ENCODE measurements around the gene FBXW11. TPM values are rescaled to one million over a fixed set of nuclear protein-coding genes. Genes with fewer than 3 reads are reported as not detected.
A peak's percentile ranks its signal among the peaks of the same experiment; 100 is the strongest.

FBXW11 gene
- total and polyA plus RNA-seq, 2 experiments from 2014 or later = 59.0 to 98.0 TPM

GRCh38 chr5:171848911-171849520 lies 157.4 kb downstream of the FBXW11 start:
- Histone ChIP-seq H3K4me3 (no peak overlapping the region), H3K36me3 (no peaks in the 10 kb centered on the region), H3K4me1 (ENCODE audit: low read depth) (peaks cover 10% of the 10 kb centered on the region), H3K9me3 (ENCODE audit: low read depth) (no peaks in the 10 kb centered on the region), H3K27me3 (no peaks in the 10 kb centered on the region), H3K27ac (peak overlapping the region; percentile 23)
- DNase-seq (ENCODE audit: low read depth in 1 of 2, low spot score in 1 of 2) = peak in 1 of 2 donors; percentile 20
- TF ChIP-seq CTCF (IDR thresholded peaks at IDR 0.05; ENCODE audit: low read depth, low read length) = peak; percentile 23

GRCh38 chr5:171848486-171848885 lies 158.0 kb downstream of the FBXW11 start:
- H3K27me3 ChIP-seq = no peaks in the 10 kb centered on the region
- TF ChIP-seq CTCF (IDR thresholded peaks at IDR 0.05; ENCODE audit: low read depth, low read length) = no peak
- no peak overlapping the region for H3K4me3 ChIP-seq
- no peak overlapping the region for H3K27ac ChIP-seq
- H3K4me1 ChIP-seq (ENCODE audit: low read depth) = peaks cover 15% of the 10 kb centered on the region
- no peak for DNase-seq (ENCODE audit: low read depth in 1 of 2, low spot score in 1 of 2)
- H3K36me3 ChIP-seq = no peaks in the 10 kb centered on the region
- H3K9me3 ChIP-seq (ENCODE audit: low read depth) = no peaks in the 10 kb centered on the region

GRCh38 chr5:171848006-171848405 lies 158.4 kb downstream of the FBXW11 start:
- Histone ChIP-seq H3K27ac (no peak overlapping the region), H3K9me3 (ENCODE audit: low read depth) (no peaks in the 10 kb centered on the region), H3K27me3 (no peaks in the 10 kb centered on the region), H3K4me3 (no peak overlapping the region), H3K36me3 (no peaks in the 10 kb centered on the region), H3K4me1 (ENCODE audit: low read depth) (peaks cover 20% of the 10 kb centered on the region)
- no peak for DNase-seq (ENCODE audit: low read depth in 1 of 2, low spot score in 1 of 2)
- TF ChIP-seq CTCF (IDR thresholded peaks at IDR 0.05; ENCODE audit: low read depth, low read length) = no peak

GRCh38 chr5:171847026-171847425 lies 159.4 kb downstream of the FBXW11 start:
- Histone ChIP-seq H3K27ac (no peak overlapping the region), H3K36me3 (no peaks in the 10 kb centered on the region), H3K4me1 (ENCODE audit: low read depth) (peaks cover 27% of the 10 kb centered on the region), H3K4me3 (no peak overlapping the region), H3K27me3 (no peaks in the 10 kb centered on the region), H3K9me3 (ENCODE audit: low read depth) (no peaks in the 10 kb centered on the region)
- DNase-seq (ENCODE audit: low read depth in 1 of 2, low spot score in 1 of 2) = no peak
- TF ChIP-seq CTCF (IDR thresholded peaks at IDR 0.05; ENCODE audit: low read depth, low read length) = no peak

- Histone ChIP-seq H3K36me3 (no peaks in the 10 kb centered on the region), H3K27ac (peak overlapping the region; percentile 68), H3K4me1 (ENCODE audit: low read depth) (peaks cover 30% of the 10 kb centered on the region), H3K9me3 (ENCODE audit: low read depth) (no peaks in the 10 kb centered on the region), H3K4me3 (no peak overlapping the region), H3K27me3 (no peaks in the 10 kb centered on the region)
- TF ChIP-seq CTCF (IDR thresholded peaks at IDR 0.05; ENCODE audit: low read depth, low read length) = peak; percentile 1
- DNase-seq (ENCODE audit: low read depth in 1 of 2, low spot score in 1 of 2) = no peak
Measured at GRCh38 chr5:171846323-171846722, 160.1 kb downstream of the FBXW11 start.
